ENCODE results near the gene AKR1B1.
A peak's percentile ranks its signal among the peaks of the same experiment; 100 is the strongest.

Gene AKR1B1

DNA sequence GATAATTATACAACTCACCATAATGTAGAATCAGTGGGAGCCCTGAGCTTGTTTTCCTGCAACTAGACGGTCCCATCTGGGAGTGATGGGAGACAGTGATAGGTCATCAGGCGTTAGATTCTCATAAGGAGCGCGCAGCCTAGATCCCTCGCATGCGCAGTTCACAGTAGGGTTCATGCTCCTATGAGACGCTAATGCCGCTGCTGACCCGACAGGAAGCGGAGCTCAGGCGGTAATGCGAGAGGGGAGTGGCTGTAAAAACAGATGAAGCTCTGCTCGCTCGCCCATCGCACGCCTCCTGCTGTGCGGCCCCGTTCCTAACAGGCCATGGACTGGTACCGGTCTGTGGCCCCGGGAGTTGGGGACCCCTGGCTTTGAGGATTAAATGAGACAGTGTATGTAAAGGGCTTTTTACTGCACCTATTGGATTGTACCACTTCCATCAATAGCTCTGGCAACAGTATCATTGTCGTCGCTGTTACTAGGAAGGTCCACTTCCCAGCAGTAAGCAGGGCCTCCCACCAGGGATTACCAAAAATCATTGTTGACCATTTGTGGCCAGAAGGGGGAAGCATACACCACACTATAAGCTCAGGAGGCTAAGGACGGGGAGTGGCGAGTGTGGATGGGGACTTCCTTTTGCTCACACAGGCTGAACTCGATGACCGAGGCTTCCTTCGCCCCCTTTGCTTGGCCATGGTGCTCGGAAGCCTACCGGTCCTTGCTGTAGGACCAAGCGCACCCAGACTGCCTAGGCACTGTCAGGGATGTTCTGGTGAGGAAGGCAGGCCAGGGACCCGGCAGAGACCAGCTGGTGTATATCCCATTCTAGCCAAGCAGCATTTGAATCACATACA is 26.4 kb downstream of the AKR1B1 start:
- no peaks in the 10 kb centered on the region for H3K79me2 ChIP-seq (ENCODE audit: insufficient read depth, low read length)
- no peaks in the 10 kb centered on the region for H4K20me1 ChIP-seq (ENCODE audit: insufficient read depth, low read length, poor library complexity, severe bottlenecking)
- H3F3A ChIP-seq (ENCODE audit: low read depth): no peaks in the 10 kb centered on the region
- no peaks in the 10 kb centered on the region for H3K36me3 ChIP-seq (ENCODE audit: insufficient read depth, low read length)
- H3K4me2 ChIP-seq (ENCODE audit: low read depth, low read length, poor library complexity, severe bottlenecking): peak overlapping the region; percentile 77
- no peaks in the 10 kb centered on the region for H3K9me2 ChIP-seq (replicated peaks; ENCODE audit: low read depth, low read length)
- H3K9me3 ChIP-seq (ENCODE audit: insufficient read depth, low read depth, low read length): no peaks in the 10 kb centered on the region
- peaks cover 3% of the 10 kb centered on the region for H3K4me1 ChIP-seq (ENCODE audit: insufficient read depth, low read length, poor library complexity, severe bottlenecking)
- TF ChIP-seq, protein P1, sequence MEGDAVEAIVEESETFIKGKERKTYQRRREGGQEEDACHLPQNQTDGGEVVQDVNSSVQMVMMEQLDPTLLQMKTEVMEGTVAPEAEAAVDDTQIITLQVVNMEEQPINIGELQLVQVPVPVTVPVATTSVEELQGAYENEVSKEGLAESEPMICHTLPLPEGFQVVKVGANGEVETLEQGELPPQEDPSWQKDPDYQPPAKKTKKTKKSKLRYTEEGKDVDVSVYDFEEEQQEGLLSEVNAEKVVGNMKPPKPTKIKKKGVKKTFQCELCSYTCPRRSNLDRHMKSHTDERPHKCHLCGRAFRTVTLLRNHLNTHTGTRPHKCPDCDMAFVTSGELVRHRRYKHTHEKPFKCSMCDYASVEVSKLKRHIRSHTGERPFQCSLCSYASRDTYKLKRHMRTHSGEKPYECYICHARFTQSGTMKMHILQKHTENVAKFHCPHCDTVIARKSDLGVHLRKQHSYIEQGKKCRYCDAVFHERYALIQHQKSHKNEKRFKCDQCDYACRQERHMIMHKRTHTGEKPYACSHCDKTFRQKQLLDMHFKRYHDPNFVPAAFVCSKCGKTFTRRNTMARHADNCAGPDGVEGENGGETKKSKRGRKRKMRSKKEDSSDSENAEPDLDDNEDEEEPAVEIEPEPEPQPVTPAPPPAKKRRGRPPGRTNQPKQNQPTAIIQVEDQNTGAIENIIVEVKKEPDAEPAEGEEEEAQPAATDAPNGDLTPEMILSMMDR (conservative IDR thresholded peaks at IDR 0.05; ENCODE audit: low read length): peak; percentile 87
- no peak for TF ChIP-seq EZH2phosphoT487 (IDR thresholded peaks at IDR 0.05; ENCODE audit: borderline replicate concordance)
- H3K9ac ChIP-seq (ENCODE audit: low read depth, low read length, poor library complexity, severe bottlenecking): peak overlapping the region; percentile 35
- peak overlapping the region; percentile 99 for H2AFZ ChIP-seq (ENCODE audit: low read length)
- H3K4me3 ChIP-seq (ENCODE audit: low read length, poor library complexity, severe bottlenecking): peak overlapping the region; percentile 69
- H3K27me3 ChIP-seq (ENCODE audit: insufficient read depth, low read length, poor library complexity, severe bottlenecking): no peaks in the 10 kb centered on the region

DNA sequence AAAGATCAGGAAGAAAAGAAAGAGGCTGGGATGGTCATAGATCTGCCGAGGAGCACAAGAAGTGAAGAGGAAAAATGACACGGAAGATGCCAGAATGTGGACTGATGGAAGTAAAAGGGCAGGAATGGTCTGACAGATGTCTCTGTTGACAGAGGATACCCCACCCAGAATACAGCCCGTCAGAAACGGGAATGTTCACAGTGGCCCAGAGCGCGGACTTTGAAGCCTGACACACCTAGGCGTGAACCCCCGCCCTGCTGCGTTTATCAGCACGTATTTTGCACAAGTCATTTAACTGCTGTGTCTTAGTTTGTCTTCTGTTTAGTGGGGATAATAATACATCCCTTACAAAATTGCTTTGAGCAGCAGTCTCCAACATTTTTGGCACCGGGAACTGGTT is 27.1 kb downstream of the AKR1B1 start:
- no peaks in the 10 kb centered on the region for H3K9me2 ChIP-seq (replicated peaks; ENCODE audit: low read depth, low read length)
- peak overlapping the region; percentile 99 for H2AFZ ChIP-seq (ENCODE audit: low read length)
- H3K36me3 ChIP-seq (ENCODE audit: insufficient read depth, low read length): no peaks in the 10 kb centered on the region
- peak overlapping the region; percentile 69 for H3K4me3 ChIP-seq (ENCODE audit: low read length, poor library complexity, severe bottlenecking)
- H3K4me2 ChIP-seq (ENCODE audit: low read depth, low read length, poor library complexity, severe bottlenecking): peak overlapping the region; percentile 77
- no peaks in the 10 kb centered on the region for H3K27me3 ChIP-seq (ENCODE audit: insufficient read depth, low read length, poor library complexity, severe bottlenecking)
- no peaks in the 10 kb centered on the region for H3K9me3 ChIP-seq (ENCODE audit: insufficient read depth, low read depth, low read length)
- peaks cover 3% of the 10 kb centered on the region for H3K4me1 ChIP-seq (ENCODE audit: insufficient read depth, low read length, poor library complexity, severe bottlenecking)
- no peaks in the 10 kb centered on the region for H3F3A ChIP-seq (ENCODE audit: low read depth)
- TF ChIP-seq, protein P1 (conservative IDR thresholded peaks at IDR 0.05; ENCODE audit: low read length): no peak
- no peak for TF ChIP-seq EZH2phosphoT487 (IDR thresholded peaks at IDR 0.05; ENCODE audit: borderline replicate concordance)
- peak overlapping the region; percentile 35 for H3K9ac ChIP-seq (ENCODE audit: low read depth, low read length, poor library complexity, severe bottlenecking)
- H4K20me1 ChIP-seq (ENCODE audit: insufficient read depth, low read length, poor library complexity, severe bottlenecking): no peaks in the 10 kb centered on the region
- no peaks in the 10 kb centered on the region for H3K79me2 ChIP-seq (ENCODE audit: insufficient read depth, low read length)

DNA sequence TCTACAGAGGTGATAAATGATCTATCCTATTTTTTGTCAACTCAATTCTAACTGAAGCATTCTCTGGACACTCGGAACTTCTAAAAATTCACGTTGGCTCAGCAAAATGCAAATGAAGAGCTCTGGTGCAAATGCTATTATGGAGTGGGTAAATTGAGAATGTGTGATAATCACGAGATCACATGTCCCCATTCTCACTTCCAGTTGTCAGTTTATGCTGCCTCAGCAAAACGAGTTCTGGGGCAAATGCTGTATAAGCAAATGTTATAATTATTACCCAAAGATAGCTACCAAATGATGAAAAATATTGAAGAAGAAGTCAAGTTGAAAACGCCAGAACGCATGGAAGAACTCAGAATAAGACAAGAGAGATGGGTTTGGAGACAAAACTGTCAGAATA is 29.4 kb downstream of the AKR1B1 start:
- peaks cover 3% of the 10 kb centered on the region for H3K4me1 ChIP-seq (ENCODE audit: insufficient read depth, low read length, poor library complexity, severe bottlenecking)
- H3K4me2 ChIP-seq (ENCODE audit: low read depth, low read length, poor library complexity, severe bottlenecking): no peak overlapping the region
- no peaks in the 10 kb centered on the region for H3F3A ChIP-seq (ENCODE audit: low read depth)
- H3K9me2 ChIP-seq (replicated peaks; ENCODE audit: low read depth, low read length): no peaks in the 10 kb centered on the region
- H3K4me3 ChIP-seq (ENCODE audit: low read length, poor library complexity, severe bottlenecking): no peak overlapping the region
- no peaks in the 10 kb centered on the region for H3K36me3 ChIP-seq (ENCODE audit: insufficient read depth, low read length)
- H3K9me3 ChIP-seq (ENCODE audit: insufficient read depth, low read depth, low read length): no peaks in the 10 kb centered on the region
- H4K20me1 ChIP-seq (ENCODE audit: insufficient read depth, low read length, poor library complexity, severe bottlenecking): no peaks in the 10 kb centered on the region
- H3K9ac ChIP-seq (ENCODE audit: low read depth, low read length, poor library complexity, severe bottlenecking): no peak overlapping the region
- H3K79me2 ChIP-seq (ENCODE audit: insufficient read depth, low read length): no peaks in the 10 kb centered on the region
- TF ChIP-seq, protein P1 (conservative IDR thresholded peaks at IDR 0.05; ENCODE audit: low read length): no peak
- TF ChIP-seq EZH2phosphoT487 (IDR thresholded peaks at IDR 0.05; ENCODE audit: borderline replicate concordance): no peak
- no peak overlapping the region for H2AFZ ChIP-seq (ENCODE audit: low read length)
- no peaks in the 10 kb centered on the region for H3K27me3 ChIP-seq (ENCODE audit: insufficient read depth, low read length, poor library complexity, severe bottlenecking)

Data from Loucy (cell line).